ENCODE results near the gene LRP11.
"Not testable (repeated sequence)": the region's sequence is repeated elsewhere in the genome, so short reads cannot be mapped to it uniquely, and the experiment has no call there.

The LRP11 gene

DNA sequence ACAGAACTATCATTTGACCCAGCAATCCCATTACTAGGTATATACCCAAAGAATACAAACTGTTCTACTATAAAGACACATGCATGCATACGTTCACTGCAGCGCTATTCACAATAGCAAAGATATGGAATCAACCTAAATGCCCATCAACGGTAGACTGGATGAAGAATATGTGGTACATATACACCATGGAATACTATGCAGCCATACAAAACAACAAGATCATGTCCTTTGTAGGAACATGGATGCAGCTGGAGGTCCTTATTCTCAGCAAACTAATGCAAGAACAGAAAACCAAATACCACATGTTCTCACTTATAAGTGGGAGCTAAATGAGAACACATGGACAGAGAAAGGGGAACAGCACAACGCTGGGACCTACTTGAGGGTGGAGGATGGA, 15.8 kb downstream of the LRP11 start:
- DNase-seq (ENCODE audit: low read depth): not testable (repeated sequence)

DNA sequence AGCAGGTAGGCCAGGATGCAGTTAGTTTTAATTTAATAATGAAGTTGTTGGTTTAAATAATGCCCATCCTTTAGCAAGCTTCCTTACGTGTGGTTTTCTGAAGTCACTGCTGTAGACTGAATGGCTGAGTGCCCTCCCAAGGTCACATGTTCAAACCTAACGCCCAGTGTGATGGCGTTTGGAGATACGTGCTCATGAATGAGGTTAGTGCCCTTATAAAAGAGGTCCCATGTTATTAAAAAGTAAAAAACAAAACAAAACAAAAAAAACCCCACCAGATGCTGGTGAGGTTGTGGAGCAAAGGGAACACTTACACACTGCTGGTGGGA, 16.3 kb downstream of the LRP11 start:
- DNase-seq (ENCODE audit: low read depth): no peak

DNA sequence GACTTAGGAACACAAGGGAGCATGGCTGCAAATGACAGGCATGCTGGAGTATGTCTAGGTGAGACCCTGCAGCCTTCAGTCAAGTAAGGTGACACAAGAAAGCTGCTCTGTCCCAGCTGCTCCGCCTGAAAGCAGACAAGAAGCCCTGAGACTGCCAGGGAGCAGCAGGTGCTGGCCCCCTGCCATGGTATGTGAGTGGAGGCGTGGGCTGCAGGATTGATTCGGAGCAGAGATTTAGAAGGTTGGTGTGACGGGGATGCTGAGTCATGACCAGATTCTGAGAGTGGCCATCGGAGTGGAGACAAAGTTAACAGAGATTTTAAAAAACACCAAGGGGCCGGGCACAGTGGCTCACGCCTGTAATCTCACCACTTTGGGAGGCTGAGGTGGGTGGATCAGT, 17.8 kb downstream of the LRP11 start:
- DNase-seq (ENCODE audit: low read depth): no peak

DNA sequence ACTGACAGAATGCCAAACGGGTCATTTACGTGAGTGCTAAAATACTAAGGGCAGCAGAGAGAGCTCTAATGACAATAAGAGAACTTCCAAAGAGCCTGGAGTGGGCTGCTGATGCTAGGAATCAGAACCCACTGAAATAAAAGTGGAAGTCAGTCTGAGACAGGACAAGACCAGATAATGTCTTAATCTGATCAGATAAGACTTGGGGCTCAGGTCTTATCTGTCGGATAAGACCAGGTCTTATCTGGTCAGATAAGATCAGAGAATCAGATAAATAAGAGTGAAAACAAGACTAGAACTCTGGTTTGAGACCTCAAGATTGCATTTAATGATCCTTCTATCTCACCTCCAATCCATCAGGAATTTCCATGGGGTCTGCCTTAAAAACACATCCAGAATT, 18.6 kb downstream of the LRP11 start:
- no peak for DNase-seq (ENCODE audit: low read depth)

DNA sequence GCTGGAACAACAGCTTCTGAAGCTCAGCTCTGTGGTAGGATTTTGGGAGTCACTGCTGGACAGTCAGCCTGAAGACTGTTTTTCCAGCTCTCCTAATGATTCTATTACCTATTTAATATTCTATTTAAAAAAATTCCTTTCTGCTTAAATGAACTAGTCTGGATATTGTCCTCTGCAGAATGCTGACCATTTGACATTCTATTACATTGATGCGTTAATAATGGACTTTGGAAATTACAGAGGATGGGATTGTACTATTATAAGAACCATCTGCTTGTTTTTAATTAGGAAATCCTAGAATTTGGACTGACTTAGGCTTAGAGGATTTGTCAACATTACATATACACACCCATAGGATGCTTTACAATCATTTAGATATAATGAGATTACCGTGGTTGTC, 19.7 kb downstream of the LRP11 start:
- DNase-seq (ENCODE audit: low read depth): no peak

DNA sequence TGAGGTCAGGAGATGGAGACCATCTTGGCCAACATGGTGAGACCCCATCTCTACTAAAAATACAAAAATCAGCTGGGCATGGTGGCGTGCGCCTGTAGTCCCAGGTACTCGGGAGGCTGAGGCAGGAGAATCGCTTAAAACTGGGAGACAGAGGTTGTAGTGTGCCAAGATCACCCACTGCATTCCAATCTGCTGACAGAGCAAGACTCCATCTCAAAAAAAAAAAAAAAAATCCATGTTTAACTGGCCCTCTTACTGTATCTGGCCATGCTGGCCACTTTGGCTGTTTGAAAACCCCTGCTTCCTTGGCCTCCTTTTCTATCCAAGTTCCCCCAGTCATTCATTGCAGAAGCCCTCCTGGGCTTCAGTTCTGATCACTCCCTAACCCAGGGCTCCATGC, 20.1 kb downstream of the LRP11 start:
- not testable (repeated sequence) for DNase-seq (ENCODE audit: low read depth)

DNA sequence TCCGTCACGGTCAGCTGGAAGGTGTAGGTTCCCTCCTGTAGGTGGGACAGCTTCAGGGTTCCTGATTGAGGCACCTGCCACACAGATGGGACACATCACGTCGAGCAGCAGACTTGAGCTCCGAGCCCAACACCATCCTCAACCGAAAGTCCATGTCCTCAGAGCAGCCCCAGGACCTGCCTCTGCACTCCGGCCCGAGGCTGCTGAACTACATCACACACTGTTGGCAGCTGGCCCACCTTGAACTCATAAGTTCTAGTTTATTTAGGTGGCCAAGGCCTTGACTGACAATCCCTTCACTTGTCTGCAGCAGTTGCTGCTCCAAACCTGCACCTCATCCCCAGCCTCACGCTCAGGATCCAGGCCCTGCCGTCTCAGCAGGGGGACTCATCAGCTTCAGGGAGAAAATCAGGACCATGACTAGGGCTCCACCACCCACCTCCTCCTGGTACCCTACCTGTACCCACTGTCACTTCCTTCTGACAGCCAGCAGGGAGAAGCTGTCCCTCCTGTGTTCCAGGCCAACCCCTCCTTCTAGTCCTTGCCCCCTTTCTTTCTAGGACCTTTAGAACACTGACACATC, 21.0 kb downstream of the LRP11 start:
- no peak for DNase-seq (ENCODE audit: low read depth)

DNA sequence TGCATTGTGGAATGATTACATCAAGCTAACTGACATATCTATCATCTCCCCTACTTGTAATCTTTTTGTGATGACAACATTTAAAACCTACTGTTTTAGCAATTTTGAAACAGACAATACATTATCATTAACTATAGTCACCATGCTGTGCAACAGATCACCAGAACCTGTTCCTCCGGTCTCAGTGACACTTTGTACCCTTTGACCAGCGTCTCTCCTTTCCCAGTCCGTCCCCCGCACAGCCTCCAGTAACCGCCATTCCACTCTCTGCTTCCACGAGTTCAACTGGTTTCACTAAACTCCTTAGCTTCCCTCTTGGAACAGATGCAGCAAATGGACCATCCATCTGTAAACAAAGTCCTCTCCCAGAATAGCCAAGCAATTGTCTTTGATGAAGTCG, 21.8 kb downstream of the LRP11 start:
- no peak for DNase-seq (ENCODE audit: low read depth)

DNA sequence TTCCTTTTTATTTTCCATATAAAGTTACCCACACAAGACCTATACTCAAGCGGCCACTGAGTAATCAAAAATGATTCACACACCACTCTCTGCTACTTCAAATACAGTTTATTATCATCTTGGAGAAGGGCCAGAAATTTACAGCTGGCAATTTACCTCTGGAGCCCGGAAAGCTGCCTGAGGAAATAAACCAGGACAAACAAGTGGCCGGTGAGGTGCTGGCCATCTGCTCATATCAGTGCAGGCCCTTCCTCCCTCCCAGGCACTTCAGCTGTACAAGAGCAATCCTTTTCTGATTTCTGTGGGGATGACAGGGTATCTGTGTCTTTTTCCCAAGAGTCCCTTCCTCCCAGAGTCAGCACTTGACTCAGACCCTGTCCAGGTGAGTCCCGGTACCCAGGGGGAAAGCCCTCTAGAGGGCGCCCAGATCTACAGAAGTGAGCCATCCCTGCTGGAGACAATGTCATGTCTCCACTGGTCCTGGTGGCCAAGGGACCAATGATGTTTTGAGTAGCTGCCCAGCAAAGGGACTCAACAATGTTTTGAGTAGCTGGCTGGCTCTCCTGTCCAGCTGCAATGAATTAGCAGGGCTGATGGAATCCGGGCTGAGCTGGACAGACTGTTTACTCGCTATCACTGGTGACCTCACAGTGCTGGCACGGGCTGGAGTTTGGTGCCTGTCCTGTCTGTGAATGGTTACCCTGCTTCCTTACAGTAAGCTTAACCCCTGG, 23.6 kb downstream of the LRP11 start:
- peak; percentile 89 for DNase-seq (ENCODE audit: low read depth)

DNA sequence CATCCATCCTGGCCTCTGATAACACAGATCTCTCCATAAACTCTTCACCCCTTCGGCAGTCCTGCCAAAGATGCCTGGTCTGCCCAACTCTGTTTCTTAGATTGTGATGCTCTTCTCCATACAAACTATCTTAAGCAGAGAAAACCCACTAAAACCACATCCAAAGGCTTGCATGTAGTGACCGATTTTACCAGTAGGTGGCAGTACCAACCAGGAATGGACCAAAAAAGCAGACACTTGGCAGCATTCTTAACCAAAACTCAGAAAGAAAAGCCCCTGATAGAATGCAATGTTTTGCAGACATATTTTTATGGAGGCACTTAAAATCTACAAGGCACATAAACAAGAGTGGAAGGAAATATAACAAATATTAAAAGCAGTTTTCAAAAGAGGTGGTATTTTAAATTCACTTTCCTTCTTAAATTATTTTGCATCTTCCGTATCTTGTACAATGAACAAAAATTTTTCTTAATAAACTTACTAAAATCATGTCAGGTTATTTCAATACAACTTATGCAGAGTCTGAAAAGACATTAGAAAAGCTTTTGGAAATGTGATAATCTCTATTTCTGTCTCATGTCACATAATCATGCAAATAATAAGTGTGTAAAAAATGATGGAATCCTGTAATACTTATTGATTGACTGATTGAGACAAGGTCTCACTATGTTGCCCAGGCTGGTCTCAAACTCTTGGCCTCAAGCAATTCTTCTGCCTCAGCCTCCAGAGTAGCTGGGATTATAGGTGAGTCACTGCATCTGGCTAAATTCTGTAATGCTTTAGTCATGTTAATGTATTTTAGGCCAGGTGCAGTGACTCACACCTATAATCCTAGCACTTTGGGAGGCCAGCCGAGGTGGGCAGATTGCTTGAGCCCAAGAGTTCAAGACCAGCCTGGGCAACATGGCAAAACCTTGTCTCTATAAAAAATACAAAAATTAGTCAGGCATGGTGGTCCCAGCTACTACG, 29.4 kb downstream of the LRP11 start:
- DNase-seq (ENCODE audit: low read depth): peak; percentile 24

DNA sequence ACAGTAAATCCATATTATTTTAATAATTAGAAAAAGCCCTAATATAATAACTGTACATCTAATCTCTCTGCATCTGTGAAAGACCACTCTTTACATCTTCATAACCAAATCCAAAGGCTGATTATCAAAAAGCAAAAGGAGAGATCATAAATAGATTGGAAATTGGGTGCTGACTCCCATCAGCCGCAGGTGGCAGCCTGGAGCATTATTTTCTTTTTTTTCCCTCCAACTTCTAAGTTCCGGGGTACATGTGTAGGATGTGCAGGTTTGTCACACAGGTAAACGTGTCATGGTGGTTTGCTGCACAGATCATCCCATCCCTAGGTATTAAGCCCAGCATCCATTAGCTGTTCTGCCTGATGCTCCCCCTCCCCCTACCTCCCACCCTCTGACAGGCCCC, 30.5 kb downstream of the LRP11 start:
- no peak for DNase-seq (ENCODE audit: low read depth)

DNA sequence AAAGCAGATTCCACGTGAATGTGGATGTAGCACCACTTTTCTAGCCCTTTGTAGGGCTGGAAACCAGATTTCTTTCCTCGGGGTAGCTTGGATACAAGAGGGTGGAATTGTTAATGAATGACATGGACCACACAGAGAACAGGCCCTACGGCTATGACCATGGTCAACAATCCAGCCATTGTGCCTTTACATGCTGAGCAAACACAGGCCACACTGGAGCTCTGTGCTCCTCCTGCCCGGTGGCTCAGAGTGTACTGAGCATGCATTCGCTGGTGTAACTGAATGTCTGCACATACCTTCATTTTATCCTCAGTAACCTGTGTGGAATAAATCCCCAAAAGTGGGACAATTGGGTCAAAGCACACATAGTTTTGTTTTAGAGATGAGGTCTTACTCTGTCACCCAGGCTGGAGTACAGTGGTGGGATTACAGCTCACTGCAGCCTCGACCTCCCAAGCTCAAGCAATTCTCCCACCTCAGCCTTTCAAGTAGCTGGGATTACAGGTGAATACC, 32.8 kb downstream of the LRP11 start:
- no peak for DNase-seq (ENCODE audit: low read depth)

DNA sequence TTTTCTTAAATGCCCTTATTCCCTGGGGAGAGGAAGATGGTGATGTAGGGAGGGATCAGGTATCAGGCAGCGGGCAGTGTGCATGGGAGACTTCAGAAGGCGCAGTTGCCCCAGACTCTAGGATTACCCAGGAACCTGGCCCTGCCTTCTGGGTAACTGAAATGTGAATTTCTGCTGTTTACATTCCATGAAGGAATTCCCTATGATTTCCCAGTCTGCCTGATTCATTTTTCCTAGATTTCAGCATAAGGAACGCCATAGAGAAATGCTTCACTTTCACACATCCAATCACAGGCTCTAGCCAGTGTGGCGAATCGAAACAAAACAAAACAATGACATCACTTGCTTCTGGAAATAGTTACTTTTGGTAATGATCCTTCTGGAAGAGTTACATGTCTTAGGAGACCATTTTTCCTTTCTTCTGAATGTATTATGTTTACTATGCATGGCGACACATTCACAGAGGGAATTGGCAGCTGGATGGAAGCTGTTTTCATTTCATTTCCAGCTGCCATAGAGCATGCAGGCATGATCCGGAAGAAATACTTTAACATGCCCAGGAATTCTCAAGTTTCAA, 33.3 kb downstream of the LRP11 start:
- DNase-seq (ENCODE audit: low read depth): peak; percentile 50

DNA sequence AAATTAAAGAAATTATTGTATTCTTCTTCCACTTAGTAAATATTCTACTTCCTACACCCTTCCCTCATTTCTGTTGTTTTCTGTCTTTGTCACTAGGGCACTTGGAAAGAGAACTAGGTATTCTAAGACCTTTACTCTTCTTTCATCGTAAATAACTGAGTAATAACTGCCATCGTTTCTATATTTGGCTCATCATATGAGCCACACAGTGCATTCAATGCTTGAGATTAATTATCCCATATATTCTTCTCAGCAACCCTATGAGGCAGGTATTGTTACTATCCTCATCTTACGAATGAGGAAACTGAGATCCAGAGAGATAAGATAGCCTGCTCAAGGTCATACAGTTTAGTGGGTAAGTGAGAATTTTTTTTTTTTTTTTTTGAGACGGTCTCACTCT, 38.9 kb downstream of the LRP11 start:
- DNase-seq (ENCODE audit: low read depth): no peak

DNA sequence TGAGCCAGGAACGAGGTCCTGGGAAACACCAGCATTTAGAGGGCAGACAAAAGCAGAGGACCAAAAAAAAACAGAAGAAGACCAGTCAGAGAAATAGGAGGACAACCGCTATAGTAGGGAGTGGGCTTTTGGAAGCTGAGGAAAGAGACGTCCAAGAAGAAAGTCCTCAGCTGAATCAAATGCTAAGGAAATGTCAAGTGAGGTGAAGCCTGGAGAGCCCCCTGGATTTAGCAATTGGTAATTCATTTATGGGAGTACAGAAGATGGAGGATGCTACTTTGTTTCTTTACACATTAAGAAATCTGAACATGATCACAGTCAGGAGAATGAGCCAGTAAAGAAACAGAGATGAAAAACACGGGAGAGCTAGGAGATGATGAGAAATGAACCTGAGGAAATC, 41.1 kb downstream of the LRP11 start:
- DNase-seq (ENCODE audit: low read depth): no peak

DNA sequence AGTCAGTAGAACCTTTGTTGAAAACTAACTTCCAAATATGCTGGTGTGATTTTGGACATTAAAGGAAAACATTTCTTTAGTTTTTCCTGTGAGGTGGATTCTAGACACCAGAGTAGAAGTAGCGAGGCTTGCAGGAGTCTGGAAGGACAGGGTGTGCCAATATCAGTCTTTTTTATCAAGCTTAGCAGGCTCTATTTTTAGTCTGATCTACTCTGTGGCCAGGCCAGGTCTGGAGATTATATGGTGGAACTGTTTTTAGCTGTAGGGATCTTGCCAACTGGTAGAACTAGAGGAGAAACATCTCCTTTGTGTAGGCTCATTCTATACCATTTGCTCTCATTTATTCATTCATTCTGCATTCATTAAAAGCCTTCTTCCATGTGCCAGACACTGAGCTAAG, 42.7 kb downstream of the LRP11 start:
- no peak for DNase-seq (ENCODE audit: low read depth)

DNA sequence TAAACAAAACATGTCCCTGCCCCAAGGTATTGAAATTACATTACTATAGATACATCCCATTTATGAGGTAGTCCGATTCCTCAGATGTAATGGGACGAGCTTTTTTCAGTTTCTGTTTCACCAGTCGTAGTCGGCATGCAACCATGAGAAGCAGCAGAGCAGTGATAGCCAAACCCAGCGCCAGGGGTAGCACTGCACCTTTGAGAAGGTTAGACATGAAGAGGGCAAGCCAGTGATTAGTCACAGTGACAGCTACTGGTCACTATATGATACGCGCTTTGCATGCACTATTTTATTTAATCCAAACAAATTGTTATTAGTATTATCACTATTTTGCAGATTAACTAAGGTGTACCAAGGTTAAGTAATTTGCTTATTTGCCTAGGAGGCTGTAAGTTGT, 43.7 kb downstream of the LRP11 start:
- no peak for DNase-seq (ENCODE audit: low read depth)

DNA sequence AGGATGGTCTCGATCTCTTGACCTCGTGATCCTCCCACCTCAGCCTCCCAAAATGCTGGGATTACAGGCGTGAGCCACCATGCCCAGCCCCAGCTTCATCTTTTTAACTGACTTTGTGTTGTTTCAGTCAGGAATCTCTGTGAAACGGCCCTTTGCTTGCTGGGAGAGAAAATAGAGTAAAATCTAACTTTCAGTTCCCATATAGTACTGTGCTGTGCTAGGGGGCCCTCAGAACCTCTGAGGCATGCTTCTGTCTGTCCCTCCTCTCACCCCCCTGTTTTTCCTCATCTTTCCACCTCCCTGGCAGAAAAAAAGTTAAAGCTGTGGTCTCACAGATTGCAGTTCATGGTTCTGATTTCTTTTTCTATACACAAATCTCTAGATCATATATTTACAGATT, 48.4 kb downstream of the LRP11 start:
- no peak for DNase-seq (ENCODE audit: low read depth)

DNA sequence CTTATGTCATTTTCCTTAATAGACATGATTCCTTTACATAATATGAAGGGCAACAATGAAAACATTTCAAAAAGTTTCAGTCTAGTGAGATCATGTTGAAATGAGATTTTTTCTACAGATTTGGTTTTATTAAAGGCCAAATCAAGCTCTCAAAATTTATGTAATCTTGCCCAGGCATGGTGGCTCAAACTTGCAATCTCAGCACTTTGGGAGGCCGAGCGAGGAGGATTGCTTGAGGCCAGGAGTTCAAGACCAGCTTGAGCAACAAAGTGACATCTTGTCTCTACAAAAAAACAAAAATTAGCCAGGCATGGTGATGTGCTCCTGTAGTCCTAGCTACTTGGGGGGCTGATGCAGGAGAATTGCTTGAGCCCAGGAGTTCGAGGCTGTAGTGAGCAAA, 50.8 kb downstream of the LRP11 start:
- DNase-seq (ENCODE audit: low read depth): no peak

DNA sequence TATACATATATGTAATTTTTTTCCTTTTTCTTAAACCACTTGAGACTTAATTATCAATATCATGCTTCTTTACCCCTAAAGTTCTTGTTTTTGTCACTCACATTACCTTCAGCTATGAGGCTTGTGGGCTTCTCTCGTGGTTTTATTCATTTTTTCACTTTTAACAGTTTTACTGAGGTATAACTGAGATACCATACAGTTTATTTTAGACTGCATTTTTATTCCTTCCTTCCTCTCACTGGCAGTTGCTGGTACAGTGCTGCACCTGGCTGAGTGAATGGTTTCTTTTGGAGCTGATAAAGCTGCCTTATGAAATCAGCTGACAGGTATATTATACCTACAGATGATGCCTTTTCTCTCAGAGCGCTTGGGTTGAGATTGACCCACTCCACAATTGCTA, 54.4 kb downstream of the LRP11 start:
- no peak for DNase-seq (ENCODE audit: low read depth)

DNA sequence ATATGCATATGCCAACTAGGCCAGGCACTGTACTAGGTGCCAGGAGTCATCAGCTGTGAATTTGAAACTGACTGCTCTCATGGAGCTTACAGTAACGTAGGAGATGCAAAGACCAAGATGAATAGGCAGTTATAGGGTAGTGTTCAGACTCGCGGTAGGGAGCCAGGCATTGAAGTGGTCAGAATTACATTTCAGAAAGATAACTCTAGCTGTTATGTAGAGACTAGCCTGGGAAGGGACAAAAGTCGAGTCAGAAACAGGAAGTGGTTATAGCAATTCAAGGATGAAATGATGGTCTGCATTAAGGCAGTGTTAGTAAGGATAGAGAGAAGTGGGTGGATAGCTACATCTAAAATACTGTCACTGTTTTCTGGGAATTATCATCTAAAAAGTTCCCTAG, 58.0 kb downstream of the LRP11 start:
- DNase-seq (ENCODE audit: low read depth): no peak

DNA sequence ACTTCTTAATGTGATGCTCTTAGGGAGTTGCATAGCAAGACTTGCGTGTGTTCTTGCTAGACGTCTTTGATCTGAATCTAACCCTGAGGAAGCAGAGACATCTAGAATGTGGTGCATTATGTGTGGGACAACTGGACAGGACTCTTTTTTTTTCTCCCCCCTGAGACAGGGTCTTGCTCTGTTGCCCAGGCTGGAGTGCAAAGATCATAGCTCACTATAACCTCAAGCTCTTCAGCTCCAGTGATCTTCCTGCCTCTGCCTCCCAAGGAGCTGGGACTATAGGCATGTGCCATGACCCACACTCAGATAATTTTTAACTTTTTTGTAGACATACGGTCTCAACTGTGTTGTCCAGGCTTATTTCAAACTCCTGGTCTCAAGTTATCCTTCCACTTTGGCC, 80.6 kb downstream of the LRP11 start:
- no peak for DNase-seq (ENCODE audit: low read depth)

DNA sequence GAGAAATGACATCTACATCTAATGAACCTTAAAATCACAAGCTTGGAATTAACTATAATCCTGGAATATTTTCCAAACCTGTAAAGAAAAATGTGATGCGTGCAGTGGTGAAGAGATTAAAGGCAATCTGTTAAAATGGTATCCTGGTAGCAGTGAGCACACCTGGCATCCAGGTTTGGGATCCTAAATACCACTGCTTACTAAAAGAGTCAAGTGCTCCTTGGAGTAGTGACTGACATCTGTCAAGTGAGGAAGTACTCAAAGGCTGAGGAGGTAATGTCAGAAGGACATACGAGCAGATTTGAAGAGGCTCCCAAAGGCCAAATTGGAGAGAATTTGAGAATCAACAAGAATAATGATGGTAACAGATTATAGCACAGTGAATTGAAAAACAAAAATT, 81.8 kb downstream of the LRP11 start:
- DNase-seq (ENCODE audit: low read depth): no peak
